Neuron (in vitro differentiated cells): Measurements from ENCODE around the gene CBX1.
"Not testable (repeated sequence)": the region's sequence is repeated elsewhere in the genome, so short reads cannot be mapped to it uniquely, and the experiment has no call there.

Experiments
- H2AFZ ChIP-seq: one replicate; pipeline ENCODE4 v1.6.1; 2013; ENCODE audit warnings: low read depth, mild to moderate bottlenecking, inconsistent platforms, low read length, moderate library complexity
- H3K27me3 ChIP-seq: one replicate; pipeline ENCODE4 v1.6.1; 2013; ENCODE audit warnings: low read length; ENCODE audit not compliant: insufficient read depth
- H3K36me3 ChIP-seq: one replicate; pipeline ENCODE4 v1.6.1; 2013; ENCODE audit warnings: low read length; ENCODE audit not compliant: insufficient read depth
- H3K4me1 ChIP-seq: one replicate; pipeline ENCODE4 v1.6.1; 2013; ENCODE audit warnings: low read length; ENCODE audit not compliant: insufficient read depth
- H3K4me3 ChIP-seq: 2 replicates; pipeline ENCODE4 v1.5.1; 2013; ENCODE audit warnings: mild to moderate bottlenecking, low read length, moderate library complexity
- H3K9me3 ChIP-seq: one replicate; pipeline ENCODE4 v1.6.1; 2013; ENCODE audit warnings: low read length

The CBX1 gene

GRCh38 chr17:48048384-48049126 lies 52.7 kb downstream of the CBX1 start:
- Histone ChIP-seq H3K4me3 (peak overlapping the region; percentile 76), H3K27me3 (no peaks in the 10 kb centered on the region), H2AFZ (no peak overlapping the region), H3K36me3 (peaks cover 27% of the 10 kb centered on the region), H3K4me1 (peaks cover 57% of the 10 kb centered on the region), H3K9me3 (no peaks in the 10 kb centered on the region)

- peak within 1 kb of the TSS; percentile 29 for H2AFZ ChIP-seq
- no peaks in the 10 kb centered on the region for H3K27me3 ChIP-seq
- no peaks in the 10 kb centered on the region for H3K9me3 ChIP-seq
- peaks cover 21% of the 10 kb centered on the region for H3K36me3 ChIP-seq
- H3K4me1 ChIP-seq = peaks cover 50% of the 10 kb centered on the region
- H3K4me3 ChIP-seq = peak within 1 kb of the TSS; percentile 76
Observed at GRCh38 chr17:48047741-48048383, 53.4 kb downstream of the CBX1 start, which contains the start of gene NFE2L1. TSS of gene NFE2L1 (plus strand) at chr17:48048359. CDS start at chr17:48051119, 2,760 bp downstream.

- Histone ChIP-seq H3K9me3 (no peaks in the 10 kb centered on the region), H2AFZ (peak overlapping the region; percentile 29), H3K36me3 (peaks cover 16% of the 10 kb centered on the region), H3K4me3 (peak overlapping the region; percentile 74), H3K4me1 (peaks cover 44% of the 10 kb centered on the region), H3K27me3 (no peaks in the 10 kb centered on the region)
Observed at GRCh38 chr17:48047113-48047740, 54.1 kb downstream of the CBX1 start.

DNA sequence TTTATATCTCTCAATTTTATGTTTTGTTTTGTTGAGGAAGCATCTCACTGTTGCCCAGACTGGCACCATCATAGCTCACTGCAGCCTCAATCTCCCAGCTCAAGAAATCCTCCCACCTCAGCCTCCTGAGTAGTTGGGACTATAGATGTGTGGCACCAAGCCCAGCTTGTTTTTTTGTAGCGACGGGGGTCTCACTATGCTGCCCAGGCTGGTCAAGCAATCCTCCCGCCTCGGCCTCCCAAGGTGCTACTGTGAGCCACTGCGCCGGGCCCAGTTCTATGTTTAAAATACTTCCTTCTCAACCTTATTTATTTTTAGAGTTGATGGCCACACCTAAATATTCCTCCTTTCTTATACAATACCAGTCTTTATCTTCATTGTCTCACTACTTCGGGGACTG lies 55.0 kb downstream of the CBX1 start:
- Histone ChIP-seq H2AFZ (no peak overlapping the region), H3K4me1 (peaks cover 34% of the 10 kb centered on the region), H3K27me3 (no peaks in the 10 kb centered on the region), H3K9me3 (no peaks in the 10 kb centered on the region), H3K4me3 (peak overlapping the region; percentile 74), H3K36me3 (peaks cover 10% of the 10 kb centered on the region)

GRCh38 chr17:48045316-48046001 lies 55.8 kb downstream of the CBX1 start:
- peaks cover 26% of the 10 kb centered on the region for H3K4me1 ChIP-seq
- H3K4me3 ChIP-seq = no peak overlapping the region
- H3K36me3 ChIP-seq = peaks cover 1% of the 10 kb centered on the region
- H2AFZ ChIP-seq = no peak overlapping the region
- H3K27me3 ChIP-seq = no peaks in the 10 kb centered on the region
- no peaks in the 10 kb centered on the region for H3K9me3 ChIP-seq

DNA sequence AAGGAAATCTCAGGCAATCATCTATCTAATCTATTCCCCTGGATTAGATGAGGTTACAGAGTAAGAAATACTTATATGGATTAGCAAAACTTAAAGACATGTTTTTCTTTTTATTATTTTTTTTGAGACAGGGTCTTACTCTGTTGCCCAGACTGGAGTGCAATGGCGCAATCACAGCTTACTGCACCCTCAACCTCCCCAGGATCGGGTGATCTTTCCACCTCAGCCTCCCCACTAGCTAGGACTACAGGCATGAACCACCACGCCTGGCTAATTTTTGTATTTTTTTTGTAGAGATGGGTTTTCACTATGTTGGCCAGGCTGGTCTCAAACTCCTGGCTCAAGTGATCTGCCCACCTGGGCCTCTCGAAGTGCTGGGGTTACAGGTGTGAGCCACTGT lies 56.4 kb downstream of the CBX1 start:
- H2AFZ ChIP-seq = no peak overlapping the region
- no peaks in the 10 kb centered on the region for H3K27me3 ChIP-seq
- no peaks in the 10 kb centered on the region for H3K9me3 ChIP-seq
- H3K36me3 ChIP-seq = no peaks in the 10 kb centered on the region
- H3K4me3 ChIP-seq = no peak overlapping the region
- peaks cover 22% of the 10 kb centered on the region for H3K4me1 ChIP-seq

DNA sequence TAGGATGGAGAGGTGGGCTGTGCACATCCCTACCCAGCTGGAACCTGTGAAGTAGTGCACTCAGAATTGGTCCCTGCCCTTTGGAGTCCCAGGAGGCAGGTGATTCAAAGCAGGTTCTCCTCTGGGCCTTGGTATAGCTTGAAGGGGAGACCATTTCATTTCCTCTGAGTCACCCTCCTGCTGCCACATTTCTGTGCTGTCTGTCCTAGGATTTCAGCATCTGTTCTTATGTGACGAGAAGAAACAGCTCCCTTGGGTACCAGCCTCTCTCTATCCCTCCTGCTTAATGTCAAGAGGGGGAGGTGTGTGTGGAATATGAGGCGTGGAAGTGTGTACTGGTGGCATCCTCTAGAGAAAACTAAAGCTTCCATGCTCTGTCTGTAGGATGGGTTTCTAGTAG lies 58.1 kb downstream of the CBX1 start:
- Histone ChIP-seq H3K9me3 (no peaks in the 10 kb centered on the region), H2AFZ (no peak overlapping the region), H3K4me3 (no peak overlapping the region), H3K4me1 (peaks cover 17% of the 10 kb centered on the region), H3K27me3 (no peaks in the 10 kb centered on the region), H3K36me3 (no peaks in the 10 kb centered on the region)

GRCh38 chr17:48038687-48039086 lies 62.6 kb downstream of the CBX1 start:
- H3K36me3 ChIP-seq = no peaks in the 10 kb centered on the region
- peaks cover 11% of the 10 kb centered on the region for H3K4me1 ChIP-seq
- no peak overlapping the region for H2AFZ ChIP-seq
- H3K27me3 ChIP-seq = no peaks in the 10 kb centered on the region
- no peaks in the 10 kb centered on the region for H3K9me3 ChIP-seq
- no peak overlapping the region for H3K4me3 ChIP-seq

GRCh38 chr17:48037838-48038323 lies 63.4 kb downstream of the CBX1 start:
- H3K4me3 ChIP-seq = peak overlapping the region; percentile 27
- H3K27me3 ChIP-seq = no peaks in the 10 kb centered on the region
- H3K4me1 ChIP-seq = peaks cover 11% of the 10 kb centered on the region
- no peaks in the 10 kb centered on the region for H3K36me3 ChIP-seq
- no peaks in the 10 kb centered on the region for H3K9me3 ChIP-seq
- peak overlapping the region; percentile 24 for H2AFZ ChIP-seq

GRCh38 chr17:48037036-48037837 lies 64.0 kb downstream of the CBX1 start, which contains the start of gene COPZ2:
TSS of gene COPZ2 (minus strand) at chr17:48037797. CDS start at chr17:48037777, 20 bp downstream.
- no peaks in the 10 kb centered on the region for H3K27me3 ChIP-seq
- H3K36me3 ChIP-seq = no peaks in the 10 kb centered on the region
- peak within 1 kb of the TSS; percentile 44 for H3K4me3 ChIP-seq
- no peaks in the 10 kb centered on the region for H3K9me3 ChIP-seq
- H2AFZ ChIP-seq = peak within 1 kb of the TSS; percentile 92
- H3K4me1 ChIP-seq = peaks cover 11% of the 10 kb centered on the region

GRCh38 chr17:48036693-48037035 lies 64.6 kb downstream of the CBX1 start:
- Histone ChIP-seq H3K4me1 (peaks cover 11% of the 10 kb centered on the region), H3K4me3 (peak overlapping the region; percentile 44), H3K27me3 (no peaks in the 10 kb centered on the region), H2AFZ (no peak overlapping the region), H3K36me3 (no peaks in the 10 kb centered on the region), H3K9me3 (no peaks in the 10 kb centered on the region)

DNA sequence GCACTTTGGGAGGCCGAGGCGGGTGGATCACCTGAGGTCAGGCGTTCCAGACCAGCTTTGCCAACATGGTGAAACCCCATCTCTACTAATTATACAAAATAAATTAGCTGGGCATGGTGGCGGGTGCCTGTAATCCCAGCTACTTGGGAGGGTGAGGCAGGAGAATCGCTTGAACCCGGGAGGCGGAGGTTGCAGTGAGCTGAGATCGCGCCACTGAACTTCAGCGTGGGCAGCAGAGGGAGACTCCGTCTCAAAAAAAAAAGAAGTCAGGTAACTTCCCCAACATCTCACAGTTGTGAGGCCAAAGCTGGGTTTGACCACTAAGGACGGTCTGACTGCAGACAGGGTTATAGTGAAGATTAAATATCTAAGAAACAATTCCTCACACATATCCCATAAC lies 66.5 kb downstream of the CBX1 start:
- H3K4me1 ChIP-seq = peaks cover 11% of the 10 kb centered on the region
- not testable (repeated sequence) for H3K9me3 ChIP-seq, H2AFZ ChIP-seq, H3K27me3 ChIP-seq, H3K36me3 ChIP-seq, H3K4me3 ChIP-seq
